Measurements from ENCODE around the gene S100A16. TPM values are rescaled to one million over a fixed set of nuclear protein-coding genes. Genes with fewer than 3 reads are reported as not detected.
"Not testable (repeated sequence)": the region's sequence is repeated elsewhere in the genome, so short reads cannot be mapped to it uniquely, and the experiment has no call there.

S100A16 gene
- total RNA-seq, 1 experiment from 2014 or later: 196 TPM

GRCh38 chr1:153582836-153583235, 30.1 kb downstream of the S100A16 start:
- H3K9ac ChIP-seq (ENCODE audit: low read length); BruUV-seq (replicated peaks); RAD21 ChIA-PET (ENCODE audit: low non-redundant PET in 1 of 2, low total read pairs in 2 of 2, uncharacterized antibody in 2 of 2, unreplicated experiment in 2 of 2); intact Hi-C loops (cut with micrococcal nuclease); H3K4me3 ChIP-seq (replicated peaks in 1 of 2; ENCODE audit: low read depth in 1 of 2, low read length in 2 of 2); H3K27ac ChIP-seq (ENCODE audit: low read depth, low read length); H3K79me2 ChIP-seq (ENCODE audit: insufficient read depth, low read length); H4K20me1 ChIP-seq (ENCODE audit: insufficient read depth); H2AFZ ChIP-seq (ENCODE audit: low read depth, low read length, poor library complexity, severe bottlenecking); H3K9me3 ChIP-seq (ENCODE audit: control insufficient read depth in 1 of 2, insufficient read depth in 1 of 2, low read depth in 1 of 2, low read length in 2 of 2); POLR2A ChIA-PET; H3K9me2 ChIP-seq (ENCODE audit: insufficient read depth); DNase-seq (ENCODE audit: low read depth, low spot score); H3K36me3 ChIP-seq (ENCODE audit: control insufficient read depth in 1 of 2, insufficient read depth in 2 of 2, low read length in 2 of 2); H3K27me3 ChIP-seq (ENCODE audit: insufficient read depth, low read length); ATAC-seq; H3K4me2 ChIP-seq (ENCODE audit: low read length); CTCF ChIA-PET: not testable (repeated sequence)
- peaks cover 1 to 18% of the 10 kb centered on the region in 2 experiments; a peak in 3 of 4 replicates for H3K4me1 ChIP-seq (ENCODE audit: control insufficient read depth in 1 of 2, insufficient read depth in 2 of 2, low read length in 2 of 2)

- no peaks in the 10 kb centered on the region for H3K36me3 ChIP-seq (ENCODE audit: control insufficient read depth in 1 of 2, insufficient read depth in 2 of 2, low read length in 2 of 2)
- no peak overlapping the region for H3K9ac ChIP-seq (ENCODE audit: low read length)
- H3K4me1 ChIP-seq (ENCODE audit: control insufficient read depth in 1 of 2, insufficient read depth in 2 of 2, low read length in 2 of 2): peaks cover 4 to 25% of the 10 kb centered on the region in 2 experiments; a peak in 3 of 4 replicates
- no peaks in the 10 kb centered on the region for H3K9me2 ChIP-seq (ENCODE audit: insufficient read depth)
- TF ChIP-seq TCF7L2 (IDR thresholded peaks at IDR 0.05; ENCODE audit: borderline replicate concordance, extremely low read depth, insufficient read depth, insufficient read length) (no peak), ZBTB33 (IDR thresholded peaks at IDR 0.05; ENCODE audit: extremely low read depth, insufficient replicate concordance, low read length) (no peak), SIN3A (IDR thresholded peaks at IDR 0.05; ENCODE audit: low read depth) (no peak), EZH2phosphoT487 (IDR thresholded peaks at IDR 0.05; ENCODE audit: borderline replicate concordance) (no peak), MAX (IDR thresholded peaks at IDR 0.05) (no peak), SRF (IDR thresholded peaks at IDR 0.05; ENCODE audit: low read depth) (no peak), ZFX (IDR thresholded peaks at IDR 0.05) (no peak), POLR2A (IDR thresholded peaks at IDR 0.05; ENCODE audit: borderline replicate concordance, extremely low read depth, insufficient read depth, insufficient read length) (no peak), CEBPB (IDR thresholded peaks at IDR 0.05; ENCODE audit: low read depth) (no peak)
- no peak overlapping the region for H3K4me2 ChIP-seq (ENCODE audit: low read length)
- BruUV-seq (replicated peaks): no TSS peak
- no peaks in the 10 kb centered on the region for H3K9me3 ChIP-seq (ENCODE audit: control insufficient read depth in 1 of 2, insufficient read depth in 1 of 2, low read depth in 1 of 2, low read length in 2 of 2)
- intact Hi-C loops (cut with micrococcal nuclease): no loop called here
- no peak overlapping the region for H3K4me3 ChIP-seq (replicated peaks in 1 of 2; ENCODE audit: low read depth in 1 of 2, low read length in 2 of 2)
- H3K79me2 ChIP-seq (ENCODE audit: insufficient read depth, low read length): no peaks in the 10 kb centered on the region
- H3K27me3 ChIP-seq (ENCODE audit: insufficient read depth, low read length): no peaks in the 10 kb centered on the region
- ChIA-PET CTCF (interaction anchor here (1.1 to 2.2 kb wide), 2 partner anchors 11 to 25 kb away, joined by 3 to 8 read pairs; no protein-coding TSS in a partner anchor), RAD21 (ENCODE audit: low non-redundant PET in 1 of 2, low total read pairs in 2 of 2, uncharacterized antibody in 2 of 2, unreplicated experiment in 2 of 2) (no interaction called here), POLR2A (interaction anchor here (1.0 to 1.1 kb wide), 2 partner anchors 13 to 48 kb away, joined by 3 to 4 read pairs; partner anchors contain the start of gene S100A13)
- no peak overlapping the region for H3K27ac ChIP-seq (ENCODE audit: low read depth, low read length)
- DNase-seq (ENCODE audit: low read depth, low spot score) (no peak), ATAC-seq (no peak)
- no peaks in the 10 kb centered on the region for H4K20me1 ChIP-seq (ENCODE audit: insufficient read depth)
- no peak overlapping the region for H2AFZ ChIP-seq (ENCODE audit: low read depth, low read length, poor library complexity, severe bottlenecking)
These were observed 34.0 kb downstream of the S100A16 start for GRCh38 chr1:153578936-153579335.

Measured in HCT116 (cell line).